KMS-11 (cell line): Measurements from ENCODE around the gene C1orf21.

Source experiments
- H2AFZ ChIP-seq: fragments of 200-600 bp; sonication (generic); 2 replicates; pipeline ENCODE4 v1.6.1; 2016; ENCODE audit warnings: antibody characterized with exemption, mixed run types, low read depth
- H3K27ac ChIP-seq: fragments of 200-600 bp; sonication (generic); 2 replicates; pipeline ENCODE4 v1.6.1; 2016; ENCODE audit warnings: mild to moderate bottlenecking, mixed run types
- H3K27me3 ChIP-seq: fragments of 200-600 bp; sonication (generic); 2 replicates; pipeline ENCODE4 v1.6.1; 2017; ENCODE audit warnings: mild to moderate bottlenecking, low read depth, mixed run types, moderate library complexity; ENCODE audit not compliant: insufficient read depth
- H3K36me3 ChIP-seq: fragments of 200-600 bp; sonication (generic); 2 replicates; pipeline ENCODE4 v1.6.1; 2017; ENCODE audit warnings: mild to moderate bottlenecking, mixed run types; ENCODE audit not compliant: insufficient read depth
- H3K4me1 ChIP-seq: fragments of 200-600 bp; sonication (generic); 2 replicates; pipeline ENCODE4 v1.6.1; 2016; ENCODE audit warnings: mild to moderate bottlenecking, low read depth, mixed run types; ENCODE audit not compliant: poor library complexity, severe bottlenecking
- H3K4me2 ChIP-seq: fragments of 200-600 bp; sonication (generic); 2 replicates; pipeline ENCODE4 v1.7.0; 2016; ENCODE audit warnings: mild to moderate bottlenecking, mixed run types
- H3K4me3 ChIP-seq: fragments of 200-600 bp; sonication (generic); IDR thresholded peaks from 2 replicates; pipeline ENCODE4 v1.6.1; 2017; ENCODE audit warnings: low read depth, low read length, mixed read lengths; ENCODE audit not compliant: insufficient read depth
- H3K79me2 ChIP-seq: fragments of 200-600 bp; sonication (generic); 2 replicates; pipeline ENCODE4 v1.6.1; 2016; ENCODE audit warnings: low read depth, mixed run types; ENCODE audit not compliant: insufficient read depth
- H3K9ac ChIP-seq: fragments of 200-600 bp; sonication (generic); 2 replicates; pipeline ENCODE4 v1.6.1; 2016; ENCODE audit warnings: mild to moderate bottlenecking, mixed run types
- H4K20me1 ChIP-seq: fragments of 200-600 bp; sonication (generic); 2 replicates; pipeline ENCODE4 v1.6.1; 2016; ENCODE audit warnings: mild to moderate bottlenecking, mixed run types; ENCODE audit not compliant: insufficient read depth
- TF ChIP-seq, protein P1 (sequence below): fragments of 200-600 bp; sonication (generic); conservative IDR thresholded peaks from 2 replicates; pipeline ENCODE4 v1.6.1; 2017; ENCODE audit warnings: low read depth, mild to moderate bottlenecking, antibody characterized with exemption, low read length, moderate library complexity, mixed read lengths

Gene C1orf21

GRCh38 chr1:184443624-184444023, 56.8 kb downstream of the C1orf21 start:
- no peaks in the 10 kb centered on the region; the same call in 1 of the 2 replicates for H3K79me2 ChIP-seq

GRCh38 chr1:184445997-184446396, 59.2 kb downstream of the C1orf21 start:
- H3K4me3 ChIP-seq: no peak overlapping the region
- no peak overlapping the region for H2AFZ ChIP-seq
- TF ChIP-seq, protein P1, sequence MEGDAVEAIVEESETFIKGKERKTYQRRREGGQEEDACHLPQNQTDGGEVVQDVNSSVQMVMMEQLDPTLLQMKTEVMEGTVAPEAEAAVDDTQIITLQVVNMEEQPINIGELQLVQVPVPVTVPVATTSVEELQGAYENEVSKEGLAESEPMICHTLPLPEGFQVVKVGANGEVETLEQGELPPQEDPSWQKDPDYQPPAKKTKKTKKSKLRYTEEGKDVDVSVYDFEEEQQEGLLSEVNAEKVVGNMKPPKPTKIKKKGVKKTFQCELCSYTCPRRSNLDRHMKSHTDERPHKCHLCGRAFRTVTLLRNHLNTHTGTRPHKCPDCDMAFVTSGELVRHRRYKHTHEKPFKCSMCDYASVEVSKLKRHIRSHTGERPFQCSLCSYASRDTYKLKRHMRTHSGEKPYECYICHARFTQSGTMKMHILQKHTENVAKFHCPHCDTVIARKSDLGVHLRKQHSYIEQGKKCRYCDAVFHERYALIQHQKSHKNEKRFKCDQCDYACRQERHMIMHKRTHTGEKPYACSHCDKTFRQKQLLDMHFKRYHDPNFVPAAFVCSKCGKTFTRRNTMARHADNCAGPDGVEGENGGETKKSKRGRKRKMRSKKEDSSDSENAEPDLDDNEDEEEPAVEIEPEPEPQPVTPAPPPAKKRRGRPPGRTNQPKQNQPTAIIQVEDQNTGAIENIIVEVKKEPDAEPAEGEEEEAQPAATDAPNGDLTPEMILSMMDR: no peak
- H3K27ac ChIP-seq: no peak overlapping the region
- no peaks in the 10 kb centered on the region for H3K4me1 ChIP-seq
- no peak overlapping the region for H3K4me2 ChIP-seq
- H4K20me1 ChIP-seq: no peaks in the 10 kb centered on the region
- H3K9ac ChIP-seq: no peak overlapping the region
- no peaks in the 10 kb centered on the region for H3K36me3 ChIP-seq
- H3K79me2 ChIP-seq: no peaks in the 10 kb centered on the region; the same call in 1 of the 2 replicates
- no peaks in the 10 kb centered on the region for H3K27me3 ChIP-seq

More at GRCh38 chr1:184443624-184444023, 56.8 kb downstream of the C1orf21 start:
- Histone ChIP-seq H4K20me1 (no peaks in the 10 kb centered on the region), H3K36me3 (no peaks in the 10 kb centered on the region), H3K4me2 (no peak overlapping the region), H3K4me1 (no peaks in the 10 kb centered on the region), H3K9ac (no peak overlapping the region), H3K27ac (no peak overlapping the region), H3K4me3 (no peak overlapping the region), H3K27me3 (no peaks in the 10 kb centered on the region), H2AFZ (no peak overlapping the region)
- TF ChIP-seq, protein P1: no peak

DNA sequence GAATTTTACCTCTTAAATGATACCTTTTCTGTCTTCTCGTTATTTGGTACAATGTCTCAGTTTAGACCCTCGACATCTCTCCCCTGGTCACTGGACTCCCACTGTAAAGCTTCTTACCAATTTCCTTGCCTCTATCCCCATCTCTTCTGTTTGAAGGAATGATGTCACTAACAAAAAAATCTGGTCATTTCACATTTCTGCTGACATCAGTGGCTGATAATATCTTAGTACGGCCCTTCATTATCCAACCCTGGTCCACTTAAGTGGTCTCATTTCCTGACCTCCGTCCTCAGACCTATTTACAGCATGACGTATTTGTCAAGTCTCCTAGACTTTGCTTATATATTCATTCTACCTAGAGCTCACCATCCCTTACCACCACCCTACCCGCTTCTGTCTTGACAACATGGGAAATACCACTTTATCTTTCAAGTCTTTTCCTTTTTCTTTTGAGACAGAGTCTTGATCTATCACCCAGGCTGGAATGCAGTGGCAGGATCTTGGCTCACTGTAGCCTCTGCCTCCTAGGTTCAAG, 60.9 kb downstream of the C1orf21 start:
- Histone ChIP-seq H3K36me3 (no peaks in the 10 kb centered on the region), H3K9ac (no peak overlapping the region), H2AFZ (no peak overlapping the region), H3K4me2 (no peak overlapping the region), H4K20me1 (no peaks in the 10 kb centered on the region), H3K4me1 (no peaks in the 10 kb centered on the region), H3K27me3 (no peaks in the 10 kb centered on the region), H3K79me2 (no peaks in the 10 kb centered on the region), H3K4me3 (no peak overlapping the region), H3K27ac (no peak overlapping the region)
- TF ChIP-seq, protein P1: no peak

DNA sequence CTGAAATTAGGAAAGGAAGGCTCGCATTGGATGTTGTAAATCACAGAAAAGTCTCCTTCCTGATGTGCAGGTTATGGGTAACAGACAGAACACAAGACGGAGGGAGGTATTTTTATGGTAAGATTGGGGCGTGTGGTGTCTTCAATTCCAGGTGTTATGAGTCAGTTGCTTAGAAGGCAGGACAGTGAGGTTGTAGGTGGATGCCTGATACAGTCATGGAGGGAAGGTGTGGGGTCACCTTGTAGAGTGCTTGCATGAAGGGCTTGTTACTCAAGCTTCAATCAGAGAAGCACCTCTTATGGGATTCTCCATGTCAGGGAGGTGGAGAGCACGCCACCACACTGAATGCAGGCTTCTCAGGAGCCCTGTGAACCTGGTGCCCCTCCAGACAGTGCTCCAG, 63.1 kb downstream of the C1orf21 start:
- Histone ChIP-seq H3K27me3 (no peaks in the 10 kb centered on the region), H4K20me1 (no peaks in the 10 kb centered on the region), H3K9ac (no peak overlapping the region), H3K79me2 (0 out of 2 replicates have a peak, but pooled peaks cover under 1% of the 10 kb centered on the region), H3K27ac (no peak overlapping the region), H3K4me3 (no peak overlapping the region), H3K4me1 (peaks cover 4% of the 10 kb centered on the region), H3K4me2 (no peak overlapping the region), H2AFZ (no peak overlapping the region), H3K36me3 (no peaks in the 10 kb centered on the region)
- TF ChIP-seq, protein P1: no peak
